Prostate gland (tissue), 2 donors: ENCODE results near the gene TRIM54. TPM values are rescaled to one million over a fixed set of nuclear protein-coding genes. Genes with fewer than 3 reads are reported as not detected.

Experiments
- DNase-seq: peaks from one replicate; pipeline ENCODE4 v3.0.0-alpha.2; 2019; ENCODE audit warnings: low spot score
- H3K27ac ChIP-seq, 2 donors: fragments of 200-600 bp; sonication (generic); 2 replicates each; pipeline ENCODE4 v1.5.1; 2017 to 2019
- H3K27me3 ChIP-seq: fragments of 200-600 bp; sonication (generic); replicated peaks from 2 replicates; pipeline ENCODE4 v1.5.1; 2019; ENCODE audit not compliant: insufficient read depth
- H3K36me3 ChIP-seq, 2 donors: fragments of 200-600 bp; sonication (generic); 1 replicate in 1 of 2; 2 replicates in 1 of 2; pipeline versions ENCODE4 v1.5.1 to v1.8.1; 2017 to 2019
- H3K4me1 ChIP-seq: fragments of 200-600 bp; sonication (generic); replicated peaks from 2 replicates; pipeline ENCODE4 v1.5.1; 2019
- H3K4me3 ChIP-seq, 2 donors: fragments of 200-600 bp; sonication (generic); 2 replicates each; pipeline ENCODE4 v1.5.1; 2017 to 2019
- H3K9me3 ChIP-seq: fragments of 200-600 bp; sonication (generic); 2 replicates; pipeline ENCODE4 v1.5.1; 2017
- CTCF ChIP-seq, 4 experiments: fragments of 200-600 bp in 2 of 4; fragments of 450-650 bp in 2 of 4; sonication (generic) in 2 of 4; IDR thresholded peaks; 1 replicate in 3 of 4; 2 replicates in 1 of 4; pipeline ENCODE4 v1.5.1; 2016 to 2019; ENCODE audit warnings: antibody characterized with exemption in 4 of 4, mild to moderate bottlenecking in 2 of 4, moderate library complexity in 2 of 4
- POLR2A ChIP-seq: fragments of 450-650 bp; IDR thresholded peaks from one replicate; pipeline ENCODE4 v1.6.1; 2016; ENCODE audit warnings: antibody characterized with exemption, mild to moderate bottlenecking
- POLR2AphosphoS5 ChIP-seq: sonication (generic); formaldehyde crosslinking; IDR thresholded peaks from one replicate; pipeline ENCODE4 v1.6.1; 2017; ENCODE audit warnings: antibody characterized with exemption
- WGBS: methylation state at CpG from one replicate; pipeline ENCODE4 v1.1.5; 2018; 5-methylcytosine and 5-hydroxymethylcytosine counted together
- intact Hi-C: fragments of 100-400 bp; cut with DNase I; formaldehyde crosslinking; loops from one replicate; pipeline ENCODE4 v1.14.2; 2022
- total RNA-seq, 2 donors: library from RNA; depleted of rRNA; stranded (reverse); fragments of >200 nt; gene quantifications; one replicate each; pipeline ENCODE4 v1.1.0, GENCODE V29; 2016

TRIM54 gene
- total RNA-seq, 2 donors from 2014 or later: 2.8 to 17.9 TPM

GRCh38 chr2:27249159-27249890 lies 32.9 kb upstream of the TRIM54 start:
- peak overlapping the region in 1 of 2 donors; percentile 21 for H3K27ac ChIP-seq
- peak; percentile 15 for DNase-seq
- no peak for TF ChIP-seq POLR2A
- peak; percentile 12 for TF ChIP-seq POLR2AphosphoS5
- no peaks in the 10 kb centered on the region for H3K27me3 ChIP-seq
- no peaks in the 10 kb centered on the region for H3K36me3 ChIP-seq
- intact Hi-C loops: no loop called here
- no peak overlapping the region for H3K4me3 ChIP-seq
- no peaks in the 10 kb centered on the region for H3K9me3 ChIP-seq
- 20% methylated on average over 12 of the region's 12 CpGs for WGBS
- H3K4me1 ChIP-seq: peaks cover 11% of the 10 kb centered on the region

GRCh38 chr2:27249891-27250651 lies 32.2 kb upstream of the TRIM54 start:
- DNase-seq: peak; percentile 27
- H3K9me3 ChIP-seq: no peaks in the 10 kb centered on the region
- TF ChIP-seq CTCF (IDR thresholded peaks at IDR 0.05): peak in 3 of 4 experiments; percentile 19 to 46 (median 33)
- no peak for TF ChIP-seq POLR2A
- TF ChIP-seq POLR2AphosphoS5: peak; percentile 14
- intact Hi-C loops: no loop called here
- 47% methylated on average over 22 of the region's 22 CpGs for WGBS
- H3K4me3 ChIP-seq: no peak overlapping the region
- peak overlapping the region in 1 of 2 donors; percentile 21 for H3K27ac ChIP-seq
- peaks cover 11% of the 10 kb centered on the region for H3K4me1 ChIP-seq
- H3K36me3 ChIP-seq: no peaks in the 10 kb centered on the region
- no peaks in the 10 kb centered on the region for H3K27me3 ChIP-seq

GRCh38 chr2:27250652-27251379 lies 31.4 kb upstream of the TRIM54 start:
- Histone ChIP-seq H3K27me3 (no peaks in the 10 kb centered on the region), H3K4me1 (peaks cover 11% of the 10 kb centered on the region), H3K27ac (no peak overlapping the region), H3K36me3 (no peaks in the 10 kb centered on the region), H3K4me3 (no peak overlapping the region), H3K9me3 (no peaks in the 10 kb centered on the region)
- no peak for TF ChIP-seq POLR2A
- TF ChIP-seq CTCF (IDR thresholded peaks at IDR 0.05): no peak
- no peak for TF ChIP-seq POLR2AphosphoS5
- DNase-seq: no peak
- intact Hi-C loops: no loop called here
- WGBS: 72% methylated on average over 13 of the region's 13 CpGs

- Histone ChIP-seq H3K4me3 (no peak overlapping the region), H3K27ac (no peak overlapping the region), H3K36me3 (no peaks in the 10 kb centered on the region), H3K9me3 (no peaks in the 10 kb centered on the region), H3K27me3 (no peaks in the 10 kb centered on the region), H3K4me1 (peaks cover 11% of the 10 kb centered on the region)
- DNase-seq: no peak
- intact Hi-C loops: no loop called here
- 79% methylated on average over 13 of the region's 13 CpGs for WGBS
- TF ChIP-seq POLR2A (no peak), CTCF (IDR thresholded peaks at IDR 0.05) (no peak), POLR2AphosphoS5 (no peak)
Measured at GRCh38 chr2:27251766-27252165, 30.5 kb upstream of the TRIM54 start.

- Histone ChIP-seq H3K9me3 (no peaks in the 10 kb centered on the region), H3K4me3 (no peak overlapping the region), H3K27me3 (no peaks in the 10 kb centered on the region), H3K36me3 (no peaks in the 10 kb centered on the region), H3K27ac (no peak overlapping the region), H3K4me1 (no peaks in the 10 kb centered on the region)
- no peak for TF ChIP-seq POLR2AphosphoS5
- TF ChIP-seq CTCF (IDR thresholded peaks at IDR 0.05): no peak
- TF ChIP-seq POLR2A: no peak
- intact Hi-C loops: no loop called here
- WGBS: 55% methylated on average over 13 of the region's 13 CpGs
- DNase-seq: no peak
Measured at GRCh38 chr2:27255187-27255586, 27.0 kb upstream of the TRIM54 start.
